SK-N-SH treated with all-trans-retinoic acid at 6 μM for 48 hours (cell line): Measurements from ENCODE around the gene BTG2.

Experiments
- ATAC-seq: fragments of 200-7000 bp; cut with Tn5 transposase; 3 replicates; pipeline ENCODE4 v1.9.1; 2020; ENCODE audit warnings: mild to moderate bottlenecking, moderate library complexity
- ARNTL ChIP-seq: fragments of 450-650 bp; formaldehyde crosslinking; IDR thresholded peaks from 2 replicates; pipeline ENCODE4 v1.5.0; 2020; ENCODE audit warnings: low read depth, mild to moderate bottlenecking, moderate library complexity, borderline replicate concordance
- BACH2 ChIP-seq: fragments of 250-450 bp; sonication (Bioruptor Pico); IDR thresholded peaks from 2 replicates; pipeline ENCODE4 v1.9.0; 2021; ENCODE audit warnings: mild to moderate bottlenecking, borderline replicate concordance
- CSDC2 ChIP-seq: fragments of 250-450 bp; sonication (Bioruptor Pico); IDR thresholded peaks from 2 replicates; pipeline ENCODE4 v1.5.0; 2020; ENCODE audit warnings: mild to moderate bottlenecking, moderate library complexity
- ESRRG ChIP-seq: fragments of 250-450 bp; sonication (Bioruptor Pico); IDR thresholded peaks from 2 replicates; pipeline ENCODE4 v1.6.1; 2021; ENCODE audit warnings: mild to moderate bottlenecking
- GLIS3 ChIP-seq: fragments of 250-450 bp; sonication (Bioruptor Pico); IDR thresholded peaks from 2 replicates; pipeline ENCODE4 v1.5.0; 2020; ENCODE audit warnings: mild to moderate bottlenecking, moderate library complexity
- ISL1 ChIP-seq: fragments of 250-450 bp; sonication (Bioruptor Pico); IDR thresholded peaks from 2 replicates; pipeline ENCODE4 v2.1.2; 2022; ENCODE audit warnings: mild to moderate bottlenecking, moderate library complexity
- OSR1 ChIP-seq: fragments of 250-450 bp; sonication (Bioruptor Pico); IDR thresholded peaks from 2 replicates; pipeline ENCODE4 v1.8.0; 2022; ENCODE audit warnings: moderate library complexity, mild to moderate bottlenecking, inconsistent platforms
- RARB ChIP-seq: fragments of 250-450 bp; sonication (Bioruptor Pico); IDR thresholded peaks from 2 replicates; pipeline ENCODE4 v1.8.0; 2021; ENCODE audit warnings: mild to moderate bottlenecking, moderate library complexity
- SNAI2 ChIP-seq: fragments of 250-450 bp; sonication (Bioruptor Pico); IDR thresholded peaks from 2 replicates; pipeline ENCODE4 v1.5.0; 2020; ENCODE audit warnings: mild to moderate bottlenecking, moderate library complexity
- TCF4 ChIP-seq: fragments of 250-450 bp; sonication (Bioruptor Pico); IDR thresholded peaks from 2 replicates; pipeline ENCODE4 v1.8.0; 2021; ENCODE audit warnings: mild to moderate bottlenecking, moderate library complexity, borderline replicate concordance
- TOX ChIP-seq: fragments of 250-450 bp; sonication (Bioruptor Pico); IDR thresholded peaks from 2 replicates; pipeline ENCODE4 v1.8.0; 2021; ENCODE audit warnings: mild to moderate bottlenecking, moderate library complexity, borderline replicate concordance
- ZC3H10 ChIP-seq: fragments of 250-450 bp; sonication (Bioruptor Pico); IDR thresholded peaks from 2 replicates; pipeline ENCODE4 v1.5.1; 2021; ENCODE audit warnings: mild to moderate bottlenecking, moderate library complexity
- ZFP3 ChIP-seq: fragments of 250-450 bp; sonication (Bioruptor Pico); IDR thresholded peaks from 2 replicates; pipeline ENCODE4 v1.5.0; 2020; ENCODE audit warnings: mild to moderate bottlenecking, moderate library complexity
- ZFP30 ChIP-seq: fragments of 450-650 bp; formaldehyde crosslinking; IDR thresholded peaks from 2 replicates; pipeline ENCODE4 v1.5.0; 2022; ENCODE audit warnings: mild to moderate bottlenecking, moderate library complexity
- ZNF565 ChIP-seq: fragments of 450-650 bp; formaldehyde crosslinking; conservative IDR thresholded peaks from 2 replicates; pipeline ENCODE4 v1.5.0; 2020; ENCODE audit warnings: low read depth, mild to moderate bottlenecking, moderate library complexity
- ZNF70 ChIP-seq: fragments of 450-650 bp; formaldehyde crosslinking; IDR thresholded peaks from 2 replicates; pipeline ENCODE4 v1.5.0; 2020; ENCODE audit warnings: mild to moderate bottlenecking, moderate library complexity
- TF ChIP-seq, protein P1 (sequence below): fragments of 250-450 bp; sonication (Bioruptor Pico); IDR thresholded peaks from 2 replicates; pipeline ENCODE4 v1.8.0; 2020; ENCODE audit warnings: mild to moderate bottlenecking, moderate library complexity, borderline replicate concordance
- TF ChIP-seq, protein P2 (sequence below): fragments of 250-450 bp; sonication (Bioruptor Pico); IDR thresholded peaks from 2 replicates; pipeline ENCODE4 v1.5.1; 2020; ENCODE audit warnings: low read depth, mild to moderate bottlenecking, moderate library complexity
- TF ChIP-seq, protein P3 (sequence below): fragments of 250-450 bp; sonication (Bioruptor Pico); IDR thresholded peaks from 2 replicates; pipeline ENCODE4 v1.5.1; 2021; ENCODE audit warnings: mild to moderate bottlenecking, moderate library complexity
- TF ChIP-seq, protein P4 (sequence below): fragments of 250-450 bp; sonication (Bioruptor Pico); IDR thresholded peaks from 2 replicates; pipeline ENCODE4 v1.5.0; 2020; ENCODE audit warnings: mild to moderate bottlenecking, moderate library complexity

The BTG2 gene

DNA sequence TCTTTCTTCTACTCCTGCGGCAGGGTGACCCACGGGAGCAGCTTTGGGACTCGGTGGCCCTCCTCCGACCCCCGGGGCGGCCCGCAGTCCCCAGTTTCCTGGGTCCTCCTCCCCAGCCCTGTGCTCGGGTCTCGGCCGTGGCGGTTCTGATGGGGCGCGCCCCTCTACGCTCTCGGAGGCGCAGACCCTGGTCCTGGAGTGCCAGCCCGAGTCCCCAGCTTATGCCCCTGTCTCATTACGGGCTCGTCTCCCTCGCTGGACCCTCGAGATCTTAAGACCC is 430 bp downstream of the BTG2 start:
- TF ChIP-seq, protein P1, sequence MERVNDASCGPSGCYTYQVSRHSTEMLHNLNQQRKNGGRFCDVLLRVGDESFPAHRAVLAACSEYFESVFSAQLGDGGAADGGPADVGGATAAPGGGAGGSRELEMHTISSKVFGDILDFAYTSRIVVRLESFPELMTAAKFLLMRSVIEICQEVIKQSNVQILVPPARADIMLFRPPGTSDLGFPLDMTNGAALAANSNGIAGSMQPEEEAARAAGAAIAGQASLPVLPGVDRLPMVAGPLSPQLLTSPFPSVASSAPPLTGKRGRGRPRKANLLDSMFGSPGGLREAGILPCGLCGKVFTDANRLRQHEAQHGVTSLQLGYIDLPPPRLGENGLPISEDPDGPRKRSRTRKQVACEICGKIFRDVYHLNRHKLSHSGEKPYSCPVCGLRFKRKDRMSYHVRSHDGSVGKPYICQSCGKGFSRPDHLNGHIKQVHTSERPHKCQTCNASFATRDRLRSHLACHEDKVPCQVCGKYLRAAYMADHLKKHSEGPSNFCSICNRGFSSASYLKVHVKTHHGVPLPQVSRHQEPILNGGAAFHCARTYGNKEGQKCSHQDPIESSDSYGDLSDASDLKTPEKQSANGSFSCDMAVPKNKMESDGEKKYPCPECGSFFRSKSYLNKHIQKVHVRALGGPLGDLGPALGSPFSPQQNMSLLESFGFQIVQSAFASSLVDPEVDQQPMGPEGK (CRISPR knock-in tag): no peak
- TF ChIP-seq ZC3H10 (no peak), OSR1 (no peak), ARNTL (CRISPR knock-in tag) (no peak), ZNF565 (CRISPR knock-in tag) (no peak)
- TF ChIP-seq, protein P2, sequence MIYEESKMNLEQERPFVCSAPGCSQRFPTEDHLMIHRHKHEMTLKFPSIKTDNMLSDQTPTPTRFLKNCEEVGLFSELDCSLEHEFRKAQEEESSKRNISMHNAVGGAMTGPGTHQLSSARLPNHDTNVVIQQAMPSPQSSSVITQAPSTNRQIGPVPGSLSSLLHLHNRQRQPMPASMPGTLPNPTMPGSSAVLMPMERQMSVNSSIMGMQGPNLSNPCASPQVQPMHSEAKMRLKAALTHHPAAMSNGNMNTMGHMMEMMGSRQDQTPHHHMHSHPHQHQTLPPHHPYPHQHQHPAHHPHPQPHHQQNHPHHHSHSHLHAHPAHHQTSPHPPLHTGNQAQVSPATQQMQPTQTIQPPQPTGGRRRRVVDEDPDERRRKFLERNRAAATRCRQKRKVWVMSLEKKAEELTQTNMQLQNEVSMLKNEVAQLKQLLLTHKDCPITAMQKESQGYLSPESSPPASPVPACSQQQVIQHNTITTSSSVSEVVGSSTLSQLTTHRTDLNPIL (CRISPR knock-in tag): no peak
- peak; percentile 56 for ATAC-seq

DNA sequence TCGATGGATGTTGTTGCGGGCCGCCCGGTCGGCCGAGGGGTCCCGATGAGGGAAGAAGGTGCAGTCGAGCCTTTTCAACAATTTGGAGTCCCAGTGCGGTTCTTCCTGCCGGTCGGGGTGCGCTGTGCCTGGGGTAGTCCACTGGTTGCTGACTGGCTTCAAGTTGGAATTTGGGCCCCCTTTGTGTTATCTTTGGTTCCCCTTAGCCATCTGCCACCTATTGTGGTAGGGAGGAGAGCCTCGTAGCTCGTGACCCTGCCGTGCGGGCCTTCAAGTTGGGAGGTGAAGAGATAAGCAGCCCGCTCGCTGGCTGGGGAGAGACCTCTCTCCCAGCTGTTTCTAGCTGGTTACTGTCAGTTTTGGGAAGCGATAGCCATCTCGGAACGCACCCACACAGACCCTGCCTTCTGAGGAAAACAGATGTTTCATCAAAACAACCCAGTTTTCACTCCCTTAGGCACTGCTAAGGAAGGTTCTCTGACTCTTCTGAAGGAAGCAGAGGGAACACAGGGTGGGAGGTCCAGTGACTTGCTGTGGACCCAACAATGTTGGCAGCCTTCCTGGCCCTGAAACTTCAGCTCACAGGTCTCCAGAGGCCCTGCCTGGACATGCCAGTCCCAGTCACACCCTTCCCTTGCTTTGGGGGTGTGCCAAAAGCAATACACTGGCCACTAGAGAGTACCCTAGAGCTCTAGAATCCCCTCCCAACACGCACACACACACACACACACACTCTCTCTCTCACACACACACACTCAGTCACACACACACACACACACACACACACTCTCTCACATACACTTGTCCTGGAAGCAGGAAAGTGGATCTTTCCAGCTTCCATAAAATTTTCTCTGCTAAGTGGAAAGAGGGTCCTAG is 1.0 kb downstream of the BTG2 start:
- ATAC-seq: peak; percentile 35
- TF ChIP-seq ZFP3 (CRISPR knock-in tag): no peak
- TF ChIP-seq RARB (CRISPR knock-in tag): no peak
- TF ChIP-seq CSDC2 (CRISPR knock-in tag): no peak
- TF ChIP-seq, protein P3, sequence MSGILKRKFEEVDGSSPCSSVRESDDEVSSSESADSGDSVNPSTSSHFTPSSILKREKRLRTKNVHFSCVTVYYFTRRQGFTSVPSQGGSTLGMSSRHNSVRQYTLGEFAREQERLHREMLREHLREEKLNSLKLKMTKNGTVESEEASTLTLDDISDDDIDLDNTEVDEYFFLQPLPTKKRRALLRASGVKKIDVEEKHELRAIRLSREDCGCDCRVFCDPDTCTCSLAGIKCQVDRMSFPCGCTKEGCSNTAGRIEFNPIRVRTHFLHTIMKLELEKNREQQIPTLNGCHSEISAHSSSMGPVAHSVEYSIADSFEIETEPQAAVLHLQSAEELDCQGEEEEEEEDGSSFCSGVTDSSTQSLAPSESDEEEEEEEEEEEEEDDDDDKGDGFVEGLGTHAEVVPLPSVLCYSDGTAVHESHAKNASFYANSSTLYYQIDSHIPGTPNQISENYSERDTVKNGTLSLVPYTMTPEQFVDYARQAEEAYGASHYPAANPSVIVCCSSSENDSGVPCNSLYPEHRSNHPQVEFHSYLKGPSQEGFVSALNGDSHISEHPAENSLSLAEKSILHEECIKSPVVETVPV (CRISPR knock-in tag): no peak
- no peak for TF ChIP-seq BACH2 (CRISPR knock-in tag)
- TF ChIP-seq TCF4 (CRISPR knock-in tag): peak; percentile 13; the same call in 1 of the 2 replicates

DNA sequence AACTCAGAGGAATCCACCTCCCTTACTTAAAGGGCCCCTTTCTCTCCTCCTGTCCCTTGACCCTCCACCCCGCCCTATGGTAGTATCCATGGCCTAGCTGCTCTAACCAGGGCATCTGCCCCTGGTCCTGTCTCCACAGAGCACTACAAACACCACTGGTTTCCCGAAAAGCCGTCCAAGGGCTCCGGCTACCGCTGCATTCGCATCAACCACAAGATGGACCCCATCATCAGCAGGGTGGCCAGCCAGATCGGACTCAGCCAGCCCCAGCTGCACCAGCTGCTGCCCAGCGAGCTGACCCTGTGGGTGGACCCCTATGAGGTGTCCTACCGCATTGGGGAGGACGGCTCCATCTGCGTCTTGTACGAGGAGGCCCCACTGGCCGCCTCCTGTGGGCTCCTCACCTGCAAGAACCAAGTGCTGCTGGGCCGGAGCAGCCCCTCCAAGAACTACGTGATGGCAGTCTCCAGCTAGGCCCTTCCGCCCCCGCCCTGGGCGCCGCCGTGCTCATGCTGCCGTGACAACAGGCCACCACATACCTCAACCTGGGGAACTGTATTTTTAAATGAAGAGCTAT is 1.7 kb downstream of the BTG2 start:
- ATAC-seq: no peak
- no peak for TF ChIP-seq ESRRG (CRISPR knock-in tag)
- TF ChIP-seq ZC3H10: no peak
- no peak for TF ChIP-seq ISL1 (CRISPR knock-in tag)
- TF ChIP-seq TCF4 (CRISPR knock-in tag): no peak
- no peak for TF ChIP-seq GLIS3 (CRISPR knock-in tag)
- TF ChIP-seq ZNF70 (CRISPR knock-in tag): no peak
- no peak for TF ChIP-seq ZFP3 (CRISPR knock-in tag)
- no peak for TF ChIP-seq OSR1
- no peak for TF ChIP-seq ARNTL (CRISPR knock-in tag)
- no peak for TF ChIP-seq BACH2 (CRISPR knock-in tag)
- TF ChIP-seq SNAI2: no peak
- no peak for TF ChIP-seq TOX (CRISPR knock-in tag)
- no peak for TF ChIP-seq ZNF565 (CRISPR knock-in tag)

DNA sequence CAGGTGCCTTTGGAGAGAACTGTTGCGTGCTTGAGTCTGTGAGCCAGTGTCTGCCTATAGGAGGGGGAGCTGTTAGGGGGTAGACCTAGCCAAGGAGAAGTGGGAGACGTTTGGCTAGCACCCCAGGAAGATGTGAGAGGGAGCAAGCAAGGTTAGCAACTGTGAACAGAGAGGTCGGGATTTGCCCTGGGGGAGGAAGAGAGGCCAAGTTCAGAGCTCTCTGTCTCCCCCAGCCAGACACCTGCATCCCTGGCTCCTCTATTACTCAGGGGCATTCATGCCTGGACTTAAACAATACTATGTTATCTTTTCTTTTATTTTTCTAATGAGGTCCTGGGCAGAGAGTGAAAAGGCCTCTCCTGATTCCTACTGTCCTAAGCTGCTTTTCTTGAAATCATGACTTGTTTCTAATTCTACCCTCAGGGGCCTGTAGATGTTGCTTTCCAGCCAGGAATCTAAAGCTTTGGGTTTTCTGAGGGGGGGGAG is 2.4 kb downstream of the BTG2 start:
- no peak for ATAC-seq
- TF ChIP-seq ZNF70 (CRISPR knock-in tag): no peak
- TF ChIP-seq ISL1 (CRISPR knock-in tag): no peak
- TF ChIP-seq OSR1: no peak

DNA sequence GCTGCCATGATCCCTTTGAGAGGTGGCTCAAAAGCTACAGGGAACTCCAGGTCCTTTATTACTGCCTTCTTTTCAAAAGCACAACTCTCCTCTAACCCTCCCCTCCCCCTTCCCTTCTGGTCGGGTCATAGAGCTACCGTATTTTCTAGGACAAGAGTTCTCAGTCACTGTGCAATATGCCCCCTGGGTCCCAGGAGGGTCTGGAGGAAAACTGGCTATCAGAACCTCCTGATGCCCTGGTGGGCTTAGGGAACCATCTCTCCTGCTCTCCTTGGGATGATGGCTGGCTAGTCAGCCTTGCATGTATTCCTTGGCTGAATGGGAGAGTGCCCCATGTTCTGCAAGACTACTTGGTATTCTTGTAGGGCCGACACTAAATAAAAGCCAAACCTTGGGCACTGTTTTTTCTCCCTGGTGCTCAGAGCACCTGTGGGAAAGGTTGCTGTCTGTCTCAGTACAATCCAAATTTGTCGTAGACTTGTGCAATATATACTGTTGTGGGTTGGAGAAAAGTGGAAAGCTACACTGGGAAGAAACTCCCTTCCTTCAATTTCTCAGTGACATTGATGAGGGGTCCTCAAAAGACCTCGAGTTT is 3.1 kb downstream of the BTG2 start:
- no peak for ATAC-seq
- no peak for TF ChIP-seq ZFP30
- TF ChIP-seq RARB (CRISPR knock-in tag): no peak
- no peak for TF ChIP-seq ARNTL (CRISPR knock-in tag)
- no peak for TF ChIP-seq SNAI2
- no peak for TF ChIP-seq ZNF70 (CRISPR knock-in tag)
- TF ChIP-seq, protein P4, sequence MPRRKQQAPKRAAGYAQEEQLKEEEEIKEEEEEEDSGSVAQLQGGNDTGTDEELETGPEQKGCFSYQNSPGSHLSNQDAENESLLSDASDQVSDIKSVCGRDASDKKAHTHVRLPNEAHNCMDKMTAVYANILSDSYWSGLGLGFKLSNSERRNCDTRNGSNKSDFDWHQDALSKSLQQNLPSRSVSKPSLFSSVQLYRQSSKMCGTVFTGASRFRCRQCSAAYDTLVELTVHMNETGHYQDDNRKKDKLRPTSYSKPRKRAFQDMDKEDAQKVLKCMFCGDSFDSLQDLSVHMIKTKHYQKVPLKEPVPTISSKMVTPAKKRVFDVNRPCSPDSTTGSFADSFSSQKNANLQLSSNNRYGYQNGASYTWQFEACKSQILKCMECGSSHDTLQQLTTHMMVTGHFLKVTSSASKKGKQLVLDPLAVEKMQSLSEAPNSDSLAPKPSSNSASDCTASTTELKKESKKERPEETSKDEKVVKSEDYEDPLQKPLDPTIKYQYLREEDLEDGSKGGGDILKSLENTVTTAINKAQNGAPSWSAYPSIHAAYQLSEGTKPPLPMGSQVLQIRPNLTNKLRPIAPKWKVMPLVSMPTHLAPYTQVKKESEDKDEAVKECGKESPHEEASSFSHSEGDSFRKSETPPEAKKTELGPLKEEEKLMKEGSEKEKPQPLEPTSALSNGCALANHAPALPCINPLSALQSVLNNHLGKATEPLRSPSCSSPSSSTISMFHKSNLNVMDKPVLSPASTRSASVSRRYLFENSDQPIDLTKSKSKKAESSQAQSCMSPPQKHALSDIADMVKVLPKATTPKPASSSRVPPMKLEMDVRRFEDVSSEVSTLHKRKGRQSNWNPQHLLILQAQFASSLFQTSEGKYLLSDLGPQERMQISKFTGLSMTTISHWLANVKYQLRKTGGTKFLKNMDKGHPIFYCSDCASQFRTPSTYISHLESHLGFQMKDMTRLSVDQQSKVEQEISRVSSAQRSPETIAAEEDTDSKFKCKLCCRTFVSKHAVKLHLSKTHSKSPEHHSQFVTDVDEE: no peak
- TF ChIP-seq, protein P3 (CRISPR knock-in tag): no peak
- no peak for TF ChIP-seq BACH2 (CRISPR knock-in tag)
- TF ChIP-seq, protein P2 (CRISPR knock-in tag): no peak
